K562 (cell line): Measurements from ENCODE around the gene INPP4B. TPM values are rescaled to one million over a fixed set of nuclear protein-coding genes. Genes with fewer than 3 reads are reported as not detected.

Source experiments
- ATAC-seq: fragments of 200-7000 bp; cut with Tn5 transposase; 3 replicates; pipeline ENCODE4 v1.9.1; 2020; ENCODE audit warnings: moderate library complexity
- BruUV-seq: library from RNA; stranded (reverse); fragments of 400-500 nt; replicated peaks from 2 replicates; lab custom pipeline; 2021; lab: Mats Ljungman, UMichigan
- CTCF ChIA-PET: fragments of 300-600 bp; formaldehyde crosslinking; extraction: SDS; loops from one replicate; lab custom pipeline; 2021; ENCODE audit warnings: low intra/inter-chr PET ratio; lab: Yijun Ruan, JAX
- POLR2A ChIA-PET: fragments of 300-600, 350-650 bp; sonication (Branson Sonifier 250); formaldehyde crosslinking; extraction: SDS; loops from one replicate; lab custom pipeline; 2021; ENCODE audit warnings: antibody characterized with exemption, inconsistent platforms; lab: Yijun Ruan, JAX
- DNase-seq, 4 experiments: peaks; one replicate each; pipeline versions ENCODE4 v3.0.0 to v3.0.0-alpha.2; 2011 to 2018; ENCODE audit warnings: low spot score in 3 of 4, mixed read lengths in 3 of 4; ENCODE audit errors: extremely low read depth in 1 of 4
- FAIRE-seq: peaks from 2 replicates; lab custom pipeline; 2011; peaks lifted over from hg19 to GRCh38; lab: Jason Lieb, UNC
- H2AFZ ChIP-seq: 2 replicates; pipeline ENCODE4 v1.6.0; 2011; ENCODE audit warnings: low read depth, low read length, control low read depth, inconsistent platforms
- H3K27ac ChIP-seq: fragments of 200-600 bp; 3 replicates; pipeline ENCODE4 v1.8.0; 2011; ENCODE audit warnings: low read depth, mild to moderate bottlenecking, control low read depth, inconsistent platforms, low read length, moderate library complexity, mixed read lengths; ENCODE audit errors: extremely low read depth
- H3K27me3 ChIP-seq, 2 experiments: fragments of 300-600 bp in 1 of 2; 2 replicates in 1 of 2; 3 replicates in 1 of 2; pipeline versions ENCODE4 v1.6.0 to v1.8.0; 2011; ENCODE audit warnings: inconsistent platforms in 2 of 2, low read length in 2 of 2, mild to moderate bottlenecking in 1 of 2, mixed read lengths in 1 of 2, moderate library complexity in 1 of 2; ENCODE audit not compliant: control insufficient read depth in 2 of 2, insufficient read depth in 2 of 2
- H3K36me3 ChIP-seq: fragments of 300-600 bp; 3 replicates; pipeline ENCODE4 v1.8.0; 2011; ENCODE audit warnings: mild to moderate bottlenecking, low read length, inconsistent platforms; ENCODE audit not compliant: control insufficient read depth, insufficient read depth
- H3K4me1 ChIP-seq, 2 experiments: fragments of 200-600 bp in 1 of 2; replicated peaks in 1 of 2; 2 replicates in 1 of 2; 3 replicates in 1 of 2; pipeline versions ENCODE4 v1.5.1 to v1.8.0; 2011; ENCODE audit warnings: inconsistent platforms in 2 of 2, low read length in 2 of 2, mild to moderate bottlenecking in 1 of 2, mixed read lengths in 1 of 2, moderate library complexity in 1 of 2; ENCODE audit not compliant: control insufficient read depth in 2 of 2, insufficient read depth in 2 of 2
- H3K4me2 ChIP-seq: 2 replicates; pipeline ENCODE4 v1.6.1; 2011; ENCODE audit warnings: low read length, control low read depth, inconsistent platforms, mixed read lengths; ENCODE audit not compliant: insufficient read depth
- H3K4me3 ChIP-seq: fragments of 200-600 bp; sonication (generic), shearing (Covaris generic); 2 replicates; pipeline ENCODE4 v1.5.1; 2016; ENCODE audit warnings: control low read depth, inconsistent platforms
- H3K79me2 ChIP-seq: fragments of 200-600 bp; 3 replicates; pipeline ENCODE4 v1.8.0; 2011; ENCODE audit warnings: low read length, inconsistent platforms; ENCODE audit not compliant: control insufficient read depth, insufficient read depth
- H3K9ac ChIP-seq, 2 experiments: 2 replicates each; pipeline versions ENCODE4 v1.6.0 to v1.6.1; 2011; ENCODE audit warnings: low read depth in 2 of 2, low read length in 2 of 2, control low read depth in 1 of 2, inconsistent platforms in 1 of 2, mild to moderate bottlenecking in 1 of 2, mixed read lengths in 1 of 2; ENCODE audit not compliant: insufficient read depth in 1 of 2
- H3K9me1 ChIP-seq: one replicate; pipeline ENCODE4 v1.6.0; 2011; ENCODE audit warnings: inconsistent platforms, mild to moderate bottlenecking, low read length, moderate library complexity; ENCODE audit not compliant: control insufficient read depth, insufficient read depth
- H3K9me3 ChIP-seq: replicated peaks from 2 replicates; pipeline ENCODE4 v1.5.1; 2011; ENCODE audit warnings: low read depth, low read length, inconsistent platforms; ENCODE audit not compliant: control insufficient read depth, insufficient read depth
- H4K20me1 ChIP-seq: replicated peaks from 2 replicates; pipeline ENCODE4 v1.6.1; 2011; ENCODE audit warnings: low read length, inconsistent platforms, mixed read lengths; ENCODE audit not compliant: control insufficient read depth, insufficient read depth
- CHD1 ChIP-seq: fragments of 200-600 bp; sonication (generic); IDR thresholded peaks from one replicate; pipeline ENCODE4 v1.6.1; 2012; ENCODE audit warnings: mild to moderate bottlenecking, moderate library complexity, low read length, inconsistent platforms
- HDAC3 ChIP-seq: fragments of 450-650 bp; IDR thresholded peaks from 2 replicates; pipeline ENCODE4 v1.6.1; 2018; ENCODE audit warnings: borderline replicate concordance, mild to moderate bottlenecking, moderate library complexity; ENCODE audit not compliant: partially characterized antibody
- HNRNPK ChIP-seq: fragments of 200-400 bp; formaldehyde crosslinking; IDR thresholded peaks from one replicate; pipeline ENCODE4 v1.6.1; 2018; ENCODE audit warnings: mild to moderate bottlenecking, low read depth, low read length; ENCODE audit not compliant: poor library complexity, severe bottlenecking
- POLR2AphosphoS2 ChIP-seq: IDR thresholded peaks from 2 replicates; pipeline ENCODE4 v1.6.1; 2012; ENCODE audit warnings: low read length, improper control_type of control experiment
- RFX7 ChIP-seq: fragments of 250-450 bp; sonication (Bioruptor Pico); IDR thresholded peaks from 2 replicates; pipeline ENCODE4 v1.5.1; 2021; ENCODE audit warnings: mild to moderate bottlenecking
- SRSF9 ChIP-seq: fragments of 200-400 bp; formaldehyde crosslinking; IDR thresholded peaks from 2 replicates; pipeline ENCODE4 v1.6.1; 2017; ENCODE audit warnings: low read depth, low read length, borderline replicate concordance
- ZC3H11A ChIP-seq: IDR thresholded peaks from 2 replicates; pipeline ENCODE4 v1.6.1; 2012; ENCODE audit warnings: low read depth, low read length, improper control_type of control experiment
- ZC3H4 ChIP-seq: sonication (generic); formaldehyde crosslinking; IDR thresholded peaks from 2 replicates; pipeline ENCODE4 v1.9.0; 2021; ENCODE audit warnings: missing genetic modification reagents, borderline replicate concordance
- ZNF140 ChIP-seq: fragments of 250-450 bp; sonication (Bioruptor Pico); IDR thresholded peaks from 2 replicates; pipeline ENCODE4 v1.8.0; 2021; ENCODE audit warnings: moderate library complexity, mild to moderate bottlenecking, inconsistent platforms
- WGBS: fragments of 100-300 bp; shearing (Covaris generic); methylation state at CpG from one replicate; pipeline ENCODE4 v1.1.6; 2016; ENCODE audit warnings: low coverage, mixed read lengths; ENCODE audit not compliant: insufficient coverage; ENCODE audit errors: missing lambda C conversion rate; 5-methylcytosine and 5-hydroxymethylcytosine counted together
- in situ Hi-C: fragments of 300-500 bp; cut with MboI; formaldehyde crosslinking; loops from 4 replicates; pipeline ENCODE4 v1.15.0; 2018; ENCODE audit warnings: inconsistent platforms, mixed read lengths
- intact Hi-C: fragments of 100-400 bp; cut with micrococcal nuclease; formaldehyde crosslinking; loops from 2 replicates; pipeline ENCODE4 v1.14.2; 2022
- polyA plus RNA-seq, 8 experiments: library from polyadenylated mRNA; depleted of rRNA in 4 of 8; stranded (reverse) in 5 of 8; unstranded in 3 of 8; fragments of >200 nt; fragmentation: Nextera tagmentation in 2 of 8; fragmentation: Illumina TruSeq in 1 of 8; extraction: Ambion mirVana in 2 of 8; extraction: Trizol in 1 of 8; gene quantifications; 2 replicates each; pipeline versions ENCODE4 v1.2.1 to v1.2.3, GENCODE V29; 2011 to 2014; ENCODE audit warnings: inconsistent platforms in 1 of 8, missing spikeins in 1 of 8
- total RNA-seq, 7 experiments: library from RNA; depleted of rRNA in 6 of 7; stranded (reverse); fragments of >200 nt in 6 of 7; fragmentation: Illumina TruSeq in 2 of 7; extraction: Trizol in 2 of 7; gene quantifications; 2 replicates each; pipeline versions ENCODE4 v1.2.1 to v1.2.3, GENCODE V29; 2011 to 2021; ENCODE audit warnings: low replicate concordance in 1 of 7
- TF ChIP-seq, protein P1 (sequence below): fragments of 450-650 bp; IDR thresholded peaks from 2 replicates; pipeline ENCODE4 v1.6.1; 2016; ENCODE audit warnings: mild to moderate bottlenecking
- TF ChIP-seq, protein P2 (sequence below): fragments of 450-650 bp; formaldehyde crosslinking; IDR thresholded peaks from 2 replicates; pipeline ENCODE4 v1.4.0; 2022; ENCODE audit warnings: mild to moderate bottlenecking, moderate library complexity

INPP4B gene
- total and polyA plus RNA-seq, 9 of the 15 experiments (the other 6 are each of a cell fraction or from before 2014, with no cell fraction given), result 0.04 to 0.11 TPM; not detected in 7

DNA sequence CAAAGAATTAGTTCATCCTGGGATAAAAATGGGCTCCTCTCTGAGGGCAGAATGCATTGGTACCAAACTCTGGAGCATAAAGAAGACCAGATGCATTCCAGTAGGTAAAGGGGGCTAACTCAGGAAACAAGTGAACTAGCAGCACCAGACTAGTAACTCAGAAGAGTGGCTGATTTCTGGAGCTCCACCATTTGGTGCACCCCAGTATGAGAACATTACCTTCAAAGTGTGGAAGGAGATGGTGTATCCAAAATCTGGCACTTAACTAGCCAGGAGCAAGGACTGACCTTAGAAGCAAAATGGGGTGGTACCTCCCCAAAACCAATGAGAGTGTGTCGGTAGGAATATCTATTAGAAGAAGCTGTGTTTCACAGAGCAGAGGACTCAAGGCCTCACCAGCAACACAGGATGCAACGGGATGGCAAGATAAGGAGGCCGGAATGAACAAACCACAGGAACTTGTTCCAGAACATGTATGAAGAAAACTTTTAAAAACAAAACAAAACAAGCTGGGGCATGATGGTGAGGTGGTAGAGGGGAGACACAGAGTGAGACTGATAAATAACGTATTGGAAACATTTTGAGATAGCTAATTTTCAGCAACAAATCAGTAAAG is 142.3 kb downstream of the INPP4B start:
- Histone ChIP-seq H3K27me3 (no peaks in the 10 kb centered on the region), H3K4me1 (no peaks in the 10 kb centered on the region), H2AFZ (no peak overlapping the region), H3K27ac (no peak overlapping the region), H3K4me2 (no peak overlapping the region), H3K79me2 (no peaks in the 10 kb centered on the region), H3K9ac (no peak overlapping the region)
- 0% methylated on average over 4 of the region's 4 CpGs for WGBS
- no peak for FAIRE-seq
- ATAC-seq, result no peak
- in situ Hi-C loops, result no loop called here
- POLR2A ChIA-PET, result no interaction called here
- no peak for TF ChIP-seq CHD1
- no peak for TF ChIP-seq POLR2AphosphoS2
- TF ChIP-seq ZC3H4, result no peak
- TF ChIP-seq, protein P1, sequence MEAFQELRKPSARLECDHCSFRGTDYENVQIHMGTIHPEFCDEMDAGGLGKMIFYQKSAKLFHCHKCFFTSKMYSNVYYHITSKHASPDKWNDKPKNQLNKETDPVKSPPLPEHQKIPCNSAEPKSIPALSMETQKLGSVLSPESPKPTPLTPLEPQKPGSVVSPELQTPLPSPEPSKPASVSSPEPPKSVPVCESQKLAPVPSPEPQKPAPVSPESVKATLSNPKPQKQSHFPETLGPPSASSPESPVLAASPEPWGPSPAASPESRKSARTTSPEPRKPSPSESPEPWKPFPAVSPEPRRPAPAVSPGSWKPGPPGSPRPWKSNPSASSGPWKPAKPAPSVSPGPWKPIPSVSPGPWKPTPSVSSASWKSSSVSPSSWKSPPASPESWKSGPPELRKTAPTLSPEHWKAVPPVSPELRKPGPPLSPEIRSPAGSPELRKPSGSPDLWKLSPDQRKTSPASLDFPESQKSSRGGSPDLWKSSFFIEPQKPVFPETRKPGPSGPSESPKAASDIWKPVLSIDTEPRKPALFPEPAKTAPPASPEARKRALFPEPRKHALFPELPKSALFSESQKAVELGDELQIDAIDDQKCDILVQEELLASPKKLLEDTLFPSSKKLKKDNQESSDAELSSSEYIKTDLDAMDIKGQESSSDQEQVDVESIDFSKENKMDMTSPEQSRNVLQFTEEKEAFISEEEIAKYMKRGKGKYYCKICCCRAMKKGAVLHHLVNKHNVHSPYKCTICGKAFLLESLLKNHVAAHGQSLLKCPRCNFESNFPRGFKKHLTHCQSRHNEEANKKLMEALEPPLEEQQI, result no peak
- no peak for TF ChIP-seq HNRNPK
- TF ChIP-seq HDAC3, result no peak
- TF ChIP-seq, protein P2, sequence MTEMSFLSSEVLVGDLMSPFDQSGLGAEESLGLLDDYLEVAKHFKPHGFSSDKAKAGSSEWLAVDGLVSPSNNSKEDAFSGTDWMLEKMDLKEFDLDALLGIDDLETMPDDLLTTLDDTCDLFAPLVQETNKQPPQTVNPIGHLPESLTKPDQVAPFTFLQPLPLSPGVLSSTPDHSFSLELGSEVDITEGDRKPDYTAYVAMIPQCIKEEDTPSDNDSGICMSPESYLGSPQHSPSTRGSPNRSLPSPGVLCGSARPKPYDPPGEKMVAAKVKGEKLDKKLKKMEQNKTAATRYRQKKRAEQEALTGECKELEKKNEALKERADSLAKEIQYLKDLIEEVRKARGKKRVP (CRISPR knock-in tag), result no peak
- no peak for TF ChIP-seq ZNF140 (CRISPR knock-in tag)
- no peak for TF ChIP-seq ZC3H11A
- TF ChIP-seq SRSF9, result no peak
- no peak for TF ChIP-seq RFX7 (CRISPR knock-in tag)
- TF ChIP-seq, all 486 proteins: peak for 0
- CTCF ChIA-PET, result no interaction called here
- Histone ChIP-seq H4K20me1 (no peaks in the 10 kb centered on the region), H3K9me1 (no peaks in the 10 kb centered on the region), H3K9me3 (no peaks in the 10 kb centered on the region), H3K4me3 (no peak overlapping the region), H3K36me3 (no peaks in the 10 kb centered on the region)
- intact Hi-C loops, result no loop called here
- DNase-seq, result no peak
- BruUV-seq, result no TSS peak
